ENCODE results near the gene FAM13C.

FAM13C gene

DNA sequence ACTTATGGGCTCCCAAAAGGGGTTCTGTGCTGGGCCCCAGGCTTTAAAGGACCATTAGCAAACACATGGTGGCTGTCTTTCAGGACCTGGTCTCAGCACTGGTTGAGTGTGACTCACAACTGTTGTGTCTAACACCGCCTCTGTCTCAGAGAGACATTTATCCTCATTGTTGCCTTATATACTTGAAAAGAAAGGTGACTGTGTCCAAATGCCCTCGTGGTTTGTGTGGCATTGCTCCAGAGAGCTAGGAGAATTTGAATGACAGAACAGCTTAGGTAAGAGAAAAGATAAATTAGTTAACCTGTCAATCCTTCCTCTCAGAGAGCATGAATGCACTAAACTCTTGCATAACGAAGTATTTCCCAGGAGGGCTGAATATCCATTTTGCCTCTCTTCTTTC, 14.5 kb upstream of the FAM13C start (continued):
- TF ChIP-seq ZNF394 (tag by site-specific recombination; IDR thresholded peaks at IDR 0.05; ENCODE audit: borderline replicate concordance) (no peak), ZBTB1 (tag by site-specific recombination; IDR thresholded peaks at IDR 0.05) (no peak), ZSCAN23 (tag by site-specific recombination; IDR thresholded peaks at IDR 0.05) (no peak), ZNF76 (tag by site-specific recombination; IDR thresholded peaks at IDR 0.05; ENCODE audit: borderline replicate concordance, low read depth) (no peak), ZFP41 (tag by site-specific recombination; IDR thresholded peaks at IDR 0.05; ENCODE audit: borderline replicate concordance) (no peak), ZNF114 (tag by site-specific recombination; IDR thresholded peaks at IDR 0.05) (no peak), ZNF398 (tag by site-specific recombination; IDR thresholded peaks at IDR 0.05) (no peak), ZNF138 (tag by site-specific recombination; IDR thresholded peaks at IDR 0.05; ENCODE audit: borderline replicate concordance) (no peak), ZNF830 (tag by site-specific recombination; IDR thresholded peaks at IDR 0.05; ENCODE audit: low read depth) (no peak), ZNF146 (tag by site-specific recombination; IDR thresholded peaks at IDR 0.05) (no peak)

DNA sequence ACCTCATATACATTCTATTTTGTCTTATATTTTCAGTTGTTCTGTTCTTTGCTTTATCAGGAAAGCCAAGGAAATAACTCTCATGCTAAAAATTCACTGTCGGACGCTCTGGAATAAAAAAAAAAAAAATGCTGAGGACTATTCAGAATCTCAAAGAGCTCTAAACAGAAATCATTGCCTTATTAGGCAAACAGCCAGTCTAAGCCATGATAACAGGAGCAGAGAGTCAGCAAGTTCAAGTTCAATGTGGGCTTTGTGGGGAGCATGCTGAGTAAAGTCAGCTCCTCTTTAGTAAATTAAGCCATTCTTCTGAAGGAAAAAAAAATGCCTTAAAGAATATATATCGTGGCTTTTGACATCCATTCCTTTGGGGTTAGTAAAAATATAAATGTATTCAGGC, 13.6 kb upstream of the FAM13C start:
- Histone ChIP-seq H3K9me3 (ENCODE audit: control insufficient read depth, insufficient read depth, low read depth, low read length) (no peaks in the 10 kb centered on the region), H3K27ac (ENCODE audit: extremely low read depth, low read depth, low read length) (no peak overlapping the region), H3K4me1 (ENCODE audit: control insufficient read depth, insufficient read depth, low read length) (no peaks in the 10 kb centered on the region), H3K4me3 (ENCODE audit: low read depth, low read length) (no peak overlapping the region), H3K36me3 (ENCODE audit: control insufficient read depth in 2 of 2, insufficient read depth in 1 of 2, low read length in 2 of 2) (no peaks in the 10 kb centered on the region)
- POLR2A ChIA-PET: no interaction called here
- TF ChIP-seq ZBTB20 (tag by site-specific recombination; IDR thresholded peaks at IDR 0.05) (no peak), ZSCAN16 (tag by site-specific recombination; IDR thresholded peaks at IDR 0.05) (no peak), ATF2 (tag by site-specific recombination; IDR thresholded peaks at IDR 0.05; ENCODE audit: low read depth) (no peak), YY2 (tag by site-specific recombination; IDR thresholded peaks at IDR 0.05) (no peak), ZBTB26 (tag by site-specific recombination; optimal IDR thresholded peaks at IDR 0.05) (no peak), ZNF24 (tag by site-specific recombination; IDR thresholded peaks at IDR 0.05) (no peak), TRIM28 (IDR thresholded peaks at IDR 0.05; ENCODE audit: borderline replicate concordance, low read length) (no peak)
- TF ChIP-seq, protein P1, sequence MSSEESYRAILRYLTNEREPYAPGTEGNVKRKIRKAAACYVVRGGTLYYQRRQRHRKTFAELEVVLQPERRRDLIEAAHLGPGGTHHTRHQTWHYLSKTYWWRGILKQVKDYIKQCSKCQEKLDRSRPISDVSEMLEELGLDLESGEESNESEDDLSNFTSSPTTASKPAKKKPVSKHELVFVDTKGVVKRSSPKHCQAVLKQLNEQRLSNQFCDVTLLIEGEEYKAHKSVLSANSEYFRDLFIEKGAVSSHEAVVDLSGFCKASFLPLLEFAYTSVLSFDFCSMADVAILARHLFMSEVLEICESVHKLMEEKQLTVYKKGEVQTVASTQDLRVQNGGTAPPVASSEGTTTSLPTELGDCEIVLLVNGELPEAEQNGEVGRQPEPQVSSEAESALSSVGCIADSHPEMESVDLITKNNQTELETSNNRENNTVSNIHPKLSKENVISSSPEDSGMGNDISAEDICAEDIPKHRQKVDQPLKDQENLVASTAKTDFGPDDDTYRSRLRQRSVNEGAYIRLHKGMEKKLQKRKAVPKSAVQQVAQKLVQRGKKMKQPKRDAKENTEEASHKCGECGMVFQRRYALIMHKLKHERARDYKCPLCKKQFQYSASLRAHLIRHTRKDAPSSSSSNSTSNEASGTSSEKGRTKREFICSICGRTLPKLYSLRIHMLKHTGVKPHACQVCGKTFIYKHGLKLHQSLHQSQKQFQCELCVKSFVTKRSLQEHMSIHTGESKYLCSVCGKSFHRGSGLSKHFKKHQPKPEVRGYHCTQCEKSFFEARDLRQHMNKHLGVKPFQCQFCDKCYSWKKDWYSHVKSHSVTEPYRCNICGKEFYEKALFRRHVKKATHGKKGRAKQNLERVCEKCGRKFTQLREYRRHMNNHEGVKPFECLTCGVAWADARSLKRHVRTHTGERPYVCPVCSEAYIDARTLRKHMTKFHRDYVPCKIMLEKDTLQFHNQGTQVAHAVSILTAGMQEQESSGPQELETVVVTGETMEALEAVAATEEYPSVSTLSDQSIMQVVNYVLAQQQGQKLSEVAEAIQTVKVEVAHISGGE (tag by site-specific recombination; conservative IDR thresholded peaks at IDR 0.05; ENCODE audit: low read depth): no peak
- TF ChIP-seq, protein P2, sequence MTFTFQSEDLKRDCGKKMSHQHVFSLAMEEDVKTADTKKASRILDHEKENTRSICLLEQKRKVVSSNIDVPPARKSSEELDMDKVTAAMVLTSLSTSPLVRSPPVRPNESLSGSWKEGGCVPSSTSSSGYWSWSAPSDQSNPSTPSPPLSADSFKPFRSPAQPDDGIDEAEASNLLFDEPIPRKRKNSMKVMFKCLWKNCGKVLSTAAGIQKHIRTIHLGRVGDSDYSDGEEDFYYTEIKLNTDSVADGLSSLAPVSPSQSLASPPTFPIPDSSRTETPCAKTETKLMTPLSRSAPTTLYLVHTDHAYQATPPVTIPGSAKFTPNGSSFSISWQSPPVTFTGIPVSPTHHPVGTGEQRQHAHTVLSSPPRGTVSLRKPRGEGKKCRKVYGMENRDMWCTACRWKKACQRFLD (tag by site-specific recombination; IDR thresholded peaks at IDR 0.05): no peak
- CTCF ChIA-PET: no interaction called here

All from HEK293 (cell line).